ENCODE data around the gene FOXP4. TPM values are rescaled to one million over a fixed set of nuclear protein-coding genes. Genes with fewer than 3 reads are reported as not detected.

Gene FOXP4
- polyA plus RNA-seq, 4 donors, result 13.8 to 150 (median 16.4) TPM

DNA sequence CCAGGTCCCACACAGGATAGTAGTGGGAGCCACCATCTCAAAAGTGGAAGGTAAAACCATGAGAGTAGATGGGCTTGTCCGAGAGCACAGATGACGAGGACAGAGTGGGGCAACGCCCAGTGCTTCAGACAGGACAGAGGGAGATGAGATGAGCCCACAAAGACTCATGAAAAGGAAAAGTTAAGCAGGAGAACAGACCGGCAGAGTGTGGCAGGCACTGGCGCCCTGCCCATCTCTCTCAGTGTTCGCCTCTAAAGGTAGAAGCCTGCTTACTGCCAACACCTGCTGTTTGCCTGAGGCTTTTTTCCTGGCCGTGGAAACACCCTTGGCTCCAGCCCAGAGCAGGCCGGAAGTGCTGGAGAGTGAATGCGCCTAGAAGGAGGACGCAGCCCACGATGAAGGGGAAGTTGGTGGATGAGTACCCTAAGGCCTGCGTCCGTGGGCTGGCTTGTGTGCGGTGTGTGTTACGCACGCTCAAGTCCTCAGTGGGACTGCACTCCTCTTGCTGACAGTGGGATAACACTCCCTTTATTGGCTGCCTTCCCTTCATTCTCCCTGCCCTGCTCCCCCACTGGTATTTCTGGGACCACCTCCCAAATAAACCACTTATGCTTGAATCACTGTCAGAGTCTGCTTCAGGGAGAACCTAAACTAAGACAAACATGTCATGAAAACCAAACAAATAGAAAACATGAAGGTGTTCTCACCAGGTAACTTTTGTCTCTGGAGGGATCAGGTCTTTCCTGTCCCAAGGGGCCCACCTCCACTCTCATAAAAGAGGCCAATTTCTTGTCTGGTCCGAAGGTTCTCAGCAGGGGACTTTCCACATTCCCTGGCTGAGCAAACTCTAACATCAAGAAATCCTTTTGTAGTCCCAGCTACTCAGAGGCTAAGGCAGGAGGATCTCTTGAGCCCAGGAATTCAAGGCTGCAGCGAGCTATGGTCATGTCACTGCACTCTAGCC lies 9.1 kb upstream of the FOXP4 start:
- H3K4me3 ChIP-seq (ENCODE audit: low read depth in 1 of 3, low read length in 3 of 3), result no peak overlapping the region

GRCh38 chr6:41538556-41539182 lies 7.5 kb upstream of the FOXP4 start:
- no peaks in the 10 kb centered on the region for H3K9me3 ChIP-seq (ENCODE audit: control insufficient read depth in 2 of 2, insufficient read depth in 1 of 2, low read depth in 1 of 2, low read length in 1 of 2)
- WGBS, 3 donors, result 72 to 82% (median 75%) methylated on average over 2 of the region's 2 CpGs
- no peaks in the 10 kb centered on the region for H3K27me3 ChIP-seq (ENCODE audit: control insufficient read depth in 3 of 3, insufficient read depth in 3 of 3, low read length in 3 of 3)
- H3K27ac ChIP-seq (ENCODE audit: low read depth in 1 of 3, low read length in 2 of 3), result peak overlapping the region in 1 of 3 donors; percentile 73
- FAIRE-seq (no peak), DNase-seq (peak in 1 of 2 donors; percentile 41)
- no peak overlapping the region for H3K4me3 ChIP-seq (ENCODE audit: low read depth in 1 of 3, low read length in 3 of 3)
- peaks cover 0 to 2% (median 0%) of the 10 kb centered on the region in 3 donors for H3K36me3 ChIP-seq (ENCODE audit: control insufficient read depth in 3 of 3, insufficient read depth in 2 of 3, low read depth in 1 of 3, low read length in 3 of 3)
- peaks cover 0 to 45% (median 3%) of the 10 kb centered on the region in 3 donors for H3K4me1 ChIP-seq (ENCODE audit: control insufficient read depth in 3 of 3, insufficient read depth in 2 of 3, low read depth in 1 of 3, low read length in 2 of 3)

More for the DNA sequence above, 9.1 kb upstream of the FOXP4 start:
- Histone ChIP-seq H3K27me3 (ENCODE audit: control insufficient read depth in 3 of 3, insufficient read depth in 3 of 3, low read length in 3 of 3) (no peaks in the 10 kb centered on the region), H3K27ac (ENCODE audit: low read depth in 1 of 3, low read length in 2 of 3) (peak overlapping the region in 2 of 3 donors; percentile 28 to 73), H3K9me3 (ENCODE audit: control insufficient read depth in 2 of 2, insufficient read depth in 1 of 2, low read depth in 1 of 2, low read length in 1 of 2) (no peaks in the 10 kb centered on the region), H3K4me1 (ENCODE audit: control insufficient read depth in 3 of 3, insufficient read depth in 2 of 3, low read depth in 1 of 3, low read length in 2 of 3) (peaks cover 0 to 47% (median 3%) of the 10 kb centered on the region in 3 donors), H3K36me3 (ENCODE audit: control insufficient read depth in 3 of 3, insufficient read depth in 2 of 3, low read depth in 1 of 3, low read length in 3 of 3) (peaks cover 0 to 3% (median 0%) of the 10 kb centered on the region in 3 donors)
- DNase-seq, result peak; percentile 76 to 82
- 7 to 41% (median 31%) methylated on average over 18 of the region's 18 CpGs for WGBS, 3 donors
- no peak for FAIRE-seq

- Histone ChIP-seq H3K4me3 (ENCODE audit: low read depth in 1 of 3, low read length in 3 of 3) (no peak overlapping the region), H3K9me3 (ENCODE audit: control insufficient read depth in 2 of 2, insufficient read depth in 1 of 2, low read depth in 1 of 2, low read length in 1 of 2) (no peaks in the 10 kb centered on the region), H3K4me1 (ENCODE audit: control insufficient read depth in 3 of 3, insufficient read depth in 2 of 3, low read depth in 1 of 3, low read length in 2 of 3) (peaks cover 0 to 50% (median 3%) of the 10 kb centered on the region in 3 donors), H3K27me3 (ENCODE audit: control insufficient read depth in 3 of 3, insufficient read depth in 3 of 3, low read length in 3 of 3) (no peaks in the 10 kb centered on the region), H3K27ac (ENCODE audit: low read depth in 1 of 3, low read length in 2 of 3) (no peak overlapping the region), H3K36me3 (ENCODE audit: control insufficient read depth in 3 of 3, insufficient read depth in 2 of 3, low read depth in 1 of 3, low read length in 3 of 3) (peaks cover 0 to 3% (median 0%) of the 10 kb centered on the region in 3 donors)
- FAIRE-seq, result no peak
- no peak for DNase-seq
Observed at GRCh38 chr6:41539204-41539603, 7.0 kb upstream of the FOXP4 start.

DNA sequence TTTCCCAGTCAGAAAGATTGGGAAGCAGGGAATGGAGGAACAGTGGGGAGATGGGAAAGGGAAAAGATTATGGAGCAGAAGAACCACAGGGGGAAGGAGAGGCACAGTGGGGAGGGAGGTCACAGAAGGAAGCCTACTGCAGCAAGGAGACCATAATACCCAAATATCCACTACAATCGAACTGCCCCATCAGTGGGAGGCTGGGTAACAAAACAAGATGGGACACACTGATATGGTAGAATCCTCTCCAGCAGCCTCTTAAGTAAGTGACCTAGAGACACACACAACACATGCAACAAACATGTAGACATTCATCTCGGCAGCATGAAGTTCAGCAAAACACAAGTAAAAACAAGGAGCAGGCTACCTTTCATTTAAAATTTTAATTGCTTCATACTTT lies 4.8 kb upstream of the FOXP4 start:
- H3K27me3 ChIP-seq (ENCODE audit: control insufficient read depth in 3 of 3, insufficient read depth in 3 of 3, low read length in 3 of 3), result no peaks in the 10 kb centered on the region
- no peak overlapping the region for H3K4me3 ChIP-seq (ENCODE audit: low read depth in 1 of 3, low read length in 3 of 3)
- no peak overlapping the region for H3K27ac ChIP-seq (ENCODE audit: low read depth in 1 of 3, low read length in 2 of 3)
- DNase-seq (no peak), FAIRE-seq (no peak)
- peaks cover 0 to 3% (median 0%) of the 10 kb centered on the region in 3 donors for H3K36me3 ChIP-seq (ENCODE audit: control insufficient read depth in 3 of 3, insufficient read depth in 2 of 3, low read depth in 1 of 3, low read length in 3 of 3)
- peaks cover 0 to 56% (median 9%) of the 10 kb centered on the region in 3 donors for H3K4me1 ChIP-seq (ENCODE audit: control insufficient read depth in 3 of 3, insufficient read depth in 2 of 3, low read depth in 1 of 3, low read length in 2 of 3)
- no peaks in the 10 kb centered on the region for H3K9me3 ChIP-seq (ENCODE audit: control insufficient read depth in 2 of 2, insufficient read depth in 1 of 2, low read depth in 1 of 2, low read length in 1 of 2)
- 81 to 96% (median 89%) methylated on average over 2 of the region's 2 CpGs for WGBS, 3 donors

GRCh38 chr6:41543087-41543486 lies 3.1 kb upstream of the FOXP4 start:
- DNase-seq (no peak), FAIRE-seq (no peak)
- no peaks in the 10 kb centered on the region for H3K9me3 ChIP-seq (ENCODE audit: control insufficient read depth in 2 of 2, insufficient read depth in 1 of 2, low read depth in 1 of 2, low read length in 1 of 2)
- WGBS, 3 donors, result 80 to 88% (median 83%) methylated on average over 5 of the region's 5 CpGs
- H3K4me1 ChIP-seq (ENCODE audit: control insufficient read depth in 3 of 3, insufficient read depth in 2 of 3, low read depth in 1 of 3, low read length in 2 of 3), result peaks cover 0 to 39% (median 9%) of the 10 kb centered on the region in 3 donors
- no peak overlapping the region for H3K27ac ChIP-seq (ENCODE audit: low read depth in 1 of 3, low read length in 2 of 3)
- H3K4me3 ChIP-seq (ENCODE audit: low read depth in 1 of 3, low read length in 3 of 3), result no peak overlapping the region
- peaks cover 0 to 12% (median 0%) of the 10 kb centered on the region in 3 donors for H3K36me3 ChIP-seq (ENCODE audit: control insufficient read depth in 3 of 3, insufficient read depth in 2 of 3, low read depth in 1 of 3, low read length in 3 of 3)
- peaks cover 0 to 6% (median 0%) of the 10 kb centered on the region in 3 donors for H3K27me3 ChIP-seq (ENCODE audit: control insufficient read depth in 3 of 3, insufficient read depth in 3 of 3, low read length in 3 of 3)

DNA sequence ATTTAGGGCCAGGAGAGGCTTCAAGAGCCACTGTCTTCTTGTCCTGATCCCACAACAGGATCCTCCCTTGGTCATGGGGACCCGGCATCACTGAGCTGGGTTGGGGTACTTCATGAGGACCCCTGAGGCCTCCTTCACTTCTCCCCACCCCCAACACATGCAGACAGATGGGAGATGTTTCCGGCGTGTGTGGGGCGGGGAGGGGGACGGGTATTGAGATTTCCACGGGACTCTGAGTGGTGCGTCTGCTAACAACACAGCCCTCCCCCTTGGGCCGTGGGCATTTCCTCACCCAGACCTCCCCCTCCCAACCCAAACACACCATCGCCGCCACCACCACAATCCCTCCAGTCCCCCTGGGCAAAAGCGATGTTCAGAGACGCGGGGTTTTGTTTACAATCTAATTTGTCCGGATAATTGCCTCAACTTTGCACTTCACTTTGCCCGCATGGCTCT lies 906 bp upstream of the FOXP4 start:
- H3K27ac ChIP-seq (ENCODE audit: low read depth in 1 of 3, low read length in 2 of 3), result peak overlapping the region in 1 of 3 donors; percentile 88
- H3K27me3 ChIP-seq (ENCODE audit: control insufficient read depth in 3 of 3, insufficient read depth in 3 of 3, low read length in 3 of 3), result peaks cover 0 to 10% (median 0%) of the 10 kb centered on the region in 3 donors
- peaks cover 3 to 41% (median 15%) of the 10 kb centered on the region in 3 donors for H3K4me1 ChIP-seq (ENCODE audit: control insufficient read depth in 3 of 3, insufficient read depth in 2 of 3, low read depth in 1 of 3, low read length in 2 of 3)
- no peak for FAIRE-seq
- H3K36me3 ChIP-seq (ENCODE audit: control insufficient read depth in 3 of 3, insufficient read depth in 2 of 3, low read depth in 1 of 3, low read length in 3 of 3), result peaks cover 0 to 33% (median 0%) of the 10 kb centered on the region in 3 donors
- peak overlapping the region; percentile 16 to 93 (median 86) for H3K4me3 ChIP-seq (ENCODE audit: low read depth in 1 of 3, low read length in 3 of 3)
- no peaks in the 10 kb centered on the region for H3K9me3 ChIP-seq (ENCODE audit: control insufficient read depth in 2 of 2, insufficient read depth in 1 of 2, low read depth in 1 of 2, low read length in 1 of 2)
- WGBS, 3 donors, result 4 to 11% (median 9%) methylated on average over 15 of the region's 15 CpGs
- DNase-seq, result peak in 1 of 2 donors; percentile 42

DNA sequence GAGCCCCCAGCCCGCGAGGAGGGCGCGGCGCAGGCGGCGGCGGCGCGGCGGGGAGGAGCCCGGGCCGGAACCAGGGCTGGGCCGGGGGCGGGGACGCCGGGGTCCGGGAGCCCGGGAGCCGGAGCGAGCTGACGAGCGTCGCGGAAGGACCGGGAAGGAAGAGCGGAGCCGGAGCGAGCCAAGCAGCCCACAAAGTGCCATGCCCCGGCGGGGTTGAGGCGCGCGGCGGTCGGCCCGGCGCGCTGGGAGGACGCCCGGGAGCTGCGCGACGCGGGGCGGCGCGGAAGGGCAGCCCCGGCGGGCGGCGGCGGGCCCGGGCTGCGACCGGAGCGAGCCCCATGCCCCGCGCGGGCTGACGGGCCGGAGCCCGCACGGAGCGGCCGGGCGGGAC lies 289 bp downstream of the FOXP4 start:
- 0 to 1% (median 1%) methylated on average over 20 to 67 of the region's 67 CpGs for WGBS, 3 donors

More for the DNA sequence above, 289 bp downstream of the FOXP4 start:
- Histone ChIP-seq H3K4me1 (ENCODE audit: control insufficient read depth in 3 of 3, insufficient read depth in 2 of 3, low read depth in 1 of 3, low read length in 2 of 3) (peaks cover 3 to 52% (median 15%) of the 10 kb centered on the region in 3 donors), H3K9me3 (ENCODE audit: control insufficient read depth in 2 of 2, insufficient read depth in 1 of 2, low read depth in 1 of 2, low read length in 1 of 2) (no peaks in the 10 kb centered on the region), H3K4me3 (ENCODE audit: low read depth in 1 of 3, low read length in 3 of 3) (peak overlapping the region; percentile 82 to 97 (median 93)), H3K27ac (ENCODE audit: low read depth in 1 of 3, low read length in 2 of 3) (peak overlapping the region; percentile 42 to 72 (median 61)), H3K36me3 (ENCODE audit: control insufficient read depth in 3 of 3, insufficient read depth in 2 of 3, low read depth in 1 of 3, low read length in 3 of 3) (peaks cover 0 to 45% (median 0%) of the 10 kb centered on the region in 3 donors), H3K27me3 (ENCODE audit: control insufficient read depth in 3 of 3, insufficient read depth in 3 of 3, low read length in 3 of 3) (peaks cover 0 to 10% (median 0%) of the 10 kb centered on the region in 3 donors)
- FAIRE-seq (no peak), DNase-seq (peak; percentile 75 to 85)
